NCI-H1105 treated with DMSO at 0.1 percent for 48 hours (cell line): ENCODE data around the gene SLC4A3.

Source experiments
- DNase-seq: peaks from one replicate; lab custom pipeline; 2025; lab: John Stamatoyannopoulos, UW

Gene SLC4A3

GRCh38 chr2:219633276-219634065 is 6.0 kb downstream of the SLC4A3 start:
- DNase-seq, result peak; percentile 2

- DNase-seq, result no peak
Measured at GRCh38 chr2:219634171-219634940, 6.9 kb downstream of the SLC4A3 start.

GRCh38 chr2:219634951-219635751 is 7.7 kb downstream of the SLC4A3 start:
- no peak for DNase-seq

- no peak for DNase-seq
Measured at GRCh38 chr2:219636144-219636915, 8.9 kb downstream of the SLC4A3 start.

GRCh38 chr2:219636941-219637841 is 9.8 kb downstream of the SLC4A3 start:
- no peak for DNase-seq

GRCh38 chr2:219637842-219638185 is 10.4 kb downstream of the SLC4A3 start:
- DNase-seq, result no peak

- no peak for DNase-seq
Measured at GRCh38 chr2:219638217-219638947, 11.0 kb downstream of the SLC4A3 start.

- no peak for DNase-seq
Measured at GRCh38 chr2:219638948-219639755, 11.7 kb downstream of the SLC4A3 start.

GRCh38 chr2:219641390-219642068 is 14.1 kb downstream of the SLC4A3 start:
- DNase-seq, result no peak

- no peak for DNase-seq
Measured at GRCh38 chr2:219642069-219642454, 14.6 kb downstream of the SLC4A3 start.

GRCh38 chr2:219642465-219643083 is 15.1 kb downstream of the SLC4A3 start:
- peak; percentile 90 for DNase-seq

GRCh38 chr2:219643084-219643473 is 15.6 kb downstream of the SLC4A3 start:
- DNase-seq, result no peak

GRCh38 chr2:219643788-219644398 is 16.5 kb downstream of the SLC4A3 start:
- no peak for DNase-seq

GRCh38 chr2:219644801-219645480 is 17.5 kb downstream of the SLC4A3 start:
- peak; percentile 19 for DNase-seq

- no peak for DNase-seq
Measured at GRCh38 chr2:219645631-219646527, 18.4 kb downstream of the SLC4A3 start.

- no peak for DNase-seq
Measured at GRCh38 chr2:219648176-219648575, 20.7 kb downstream of the SLC4A3 start.
